Mesenteric fat pad (tissue), 1 donor: ENCODE data around the gene GCSH. TPM values are rescaled to one million over a fixed set of nuclear protein-coding genes. Genes with fewer than 3 reads are reported as not detected.

Experiments
- DNase-seq: peaks from one replicate; pipeline ENCODE4 v3.0.0-alpha.2; 2020; ENCODE audit warnings: low spot score
- total RNA-seq: library from RNA; stranded (reverse); fragmentation: NEBNext Ultra II Directional; extraction: Animal tissue kit (Norgen Biotek cat#: 25700); gene quantifications from one replicate; pipeline ENCODE4 v1.2.1, GENCODE V29; 2021
- donor health status: DM: yes; HTN: yes; CAD: no.

The GCSH gene
- total RNA-seq, 1 donor from 2014 or later, result 39.2 TPM

GRCh38 chr16:81105946-81106345, 9.8 kb upstream of the GCSH start:
- DNase-seq, result no peak

GRCh38 chr16:81101702-81102101, 5.5 kb upstream of the GCSH start:
- DNase-seq, result peak; percentile 60

GRCh38 chr16:81099958-81100357, 3.8 kb upstream of the GCSH start:
- DNase-seq, result no peak

GRCh38 chr16:81097230-81097629, 1.0 kb upstream of the GCSH start:
- no peak for DNase-seq

- no peak for DNase-seq
Measured at GRCh38 chr16:81096715-81097208, 567 bp upstream of the GCSH start.

GRCh38 chr16:81095653-81095952, 592 bp downstream of the GCSH start:
- DNase-seq, result no peak

GRCh38 chr16:81094771-81095251, 1.4 kb downstream of the GCSH start:
- DNase-seq, result no peak

- DNase-seq, result no peak
Measured at GRCh38 chr16:81088836-81089235, 7.4 kb downstream of the GCSH start.

- DNase-seq, result no peak
Measured at GRCh38 chr16:81081014-81081413, 15.2 kb downstream of the GCSH start.

GRCh38 chr16:81080233-81080632, 16.0 kb downstream of the GCSH start:
- no peak for DNase-seq

- DNase-seq, result peak; percentile 99
Measured at GRCh38 chr16:81077076-81077940, 18.9 kb downstream of the GCSH start, which contains the start of gene C16orf46. C16orf46 (minus strand) TSS chr16:81077238; CDS start chr16:81063955, 13,283 bp downstream.

GRCh38 chr16:81076566-81077075, 19.6 kb downstream of the GCSH start:
- DNase-seq, result peak; percentile 91

- no peak for DNase-seq
Measured at GRCh38 chr16:81073560-81074330, 22.4 kb downstream of the GCSH start.

GRCh38 chr16:81071805-81072204, 24.4 kb downstream of the GCSH start:
- no peak for DNase-seq

- DNase-seq, result no peak
Measured at GRCh38 chr16:81070979-81071378, 25.2 kb downstream of the GCSH start.

GRCh38 chr16:81069063-81069462, 27.1 kb downstream of the GCSH start:
- DNase-seq, result no peak

GRCh38 chr16:81067166-81067565, 29.0 kb downstream of the GCSH start:
- DNase-seq, result no peak

- DNase-seq, result no peak
Measured at GRCh38 chr16:81066681-81067080, 29.5 kb downstream of the GCSH start.

- no peak for DNase-seq
Measured at GRCh38 chr16:81061871-81062608, 34.2 kb downstream of the GCSH start.

GRCh38 chr16:81061307-81061640, 34.9 kb downstream of the GCSH start:
- DNase-seq, result no peak

- DNase-seq, result no peak
Measured at GRCh38 chr16:81060576-81061306, 35.5 kb downstream of the GCSH start.
